NCI-H128 (cell line): ENCODE data around the gene ADAMTS15.

ENCODE experiments used
- DNase-seq: peaks from one replicate; lab custom pipeline; 2025; ENCODE audit not compliant: unreplicated experiment; lab: John Stamatoyannopoulos, UW

ADAMTS15 gene

DNA sequence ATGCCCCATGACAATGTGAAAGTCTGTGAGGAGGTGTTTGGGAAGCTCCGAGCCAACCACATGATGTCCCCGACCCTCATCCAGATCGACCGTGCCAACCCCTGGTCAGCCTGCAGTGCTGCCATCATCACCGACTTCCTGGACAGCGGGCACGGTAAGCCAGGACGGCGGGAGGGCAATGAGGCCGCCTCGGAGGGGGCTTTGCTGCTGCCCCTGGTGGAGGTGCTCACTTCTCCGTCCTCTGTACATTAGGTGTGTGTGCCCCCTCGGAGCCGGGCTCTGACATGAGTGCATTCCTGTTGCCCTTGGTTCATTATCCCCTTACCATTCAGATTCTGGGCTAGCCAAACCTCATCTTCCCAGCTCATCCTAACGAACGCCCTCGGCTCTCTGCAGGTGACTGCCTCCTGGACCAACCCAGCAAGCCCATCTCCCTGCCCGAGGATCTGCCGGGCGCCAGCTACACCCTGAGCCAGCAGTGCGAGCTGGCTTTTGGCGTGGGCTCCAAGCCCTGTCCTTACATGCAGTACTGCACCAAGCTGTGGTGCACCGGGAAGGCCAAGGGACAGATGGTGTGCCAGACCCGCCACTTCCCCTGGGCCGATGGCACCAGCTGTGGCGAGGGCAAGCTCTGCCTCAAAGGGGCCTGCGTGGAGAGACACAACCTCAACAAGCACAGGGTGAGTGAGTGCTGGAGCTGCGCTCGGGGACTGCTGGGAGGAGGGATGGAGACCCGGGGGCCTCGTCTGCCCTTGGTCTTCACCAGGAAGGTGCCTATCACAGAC is 13.8 kb downstream of the ADAMTS15 start:
- no peak for DNase-seq

DNA sequence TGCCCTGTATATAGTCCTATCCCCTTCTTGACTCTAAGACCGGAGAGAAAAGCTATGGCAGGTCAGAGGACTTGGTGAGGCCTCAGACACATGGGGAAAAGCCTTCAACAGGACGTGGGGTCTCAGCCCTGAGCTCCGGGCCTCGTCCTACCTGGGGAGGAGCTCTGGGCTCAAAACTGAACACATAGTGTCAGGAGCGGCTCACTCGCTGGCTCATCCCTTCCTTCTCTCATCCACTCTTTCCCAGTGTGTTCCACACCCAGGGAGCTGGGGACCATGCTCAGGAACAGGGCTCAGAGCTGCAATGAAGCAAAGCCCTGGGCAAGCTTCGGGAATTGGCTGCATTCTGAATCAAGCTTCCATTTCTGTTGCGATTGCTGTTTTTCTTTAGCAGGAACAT is 14.5 kb downstream of the ADAMTS15 start:
- DNase-seq: no peak

DNA sequence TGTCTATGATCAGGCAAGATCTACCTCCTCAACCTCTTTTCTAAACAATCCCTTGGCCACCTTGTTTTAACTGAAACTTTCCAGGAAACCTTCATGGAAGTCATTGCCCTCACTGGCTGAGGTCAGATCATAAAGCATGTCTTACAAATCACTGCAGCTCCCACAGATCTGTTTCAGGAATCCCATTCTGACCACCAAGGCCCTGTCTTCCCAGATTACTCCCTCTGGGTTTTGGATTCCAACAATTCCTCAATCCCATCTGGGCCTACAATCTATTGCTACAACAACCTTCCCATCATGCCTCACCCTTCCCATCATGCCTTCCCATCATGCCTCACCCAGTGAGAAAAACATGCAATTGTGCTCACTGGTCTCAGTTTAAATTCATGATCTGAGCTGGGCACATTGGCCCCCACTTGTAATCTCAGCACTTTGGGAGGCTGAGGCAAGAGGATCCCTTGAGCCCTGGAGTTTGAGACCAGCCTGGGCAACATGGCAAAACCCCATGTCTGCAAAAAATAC is 15.9 kb downstream of the ADAMTS15 start:
- DNase-seq: no peak

DNA sequence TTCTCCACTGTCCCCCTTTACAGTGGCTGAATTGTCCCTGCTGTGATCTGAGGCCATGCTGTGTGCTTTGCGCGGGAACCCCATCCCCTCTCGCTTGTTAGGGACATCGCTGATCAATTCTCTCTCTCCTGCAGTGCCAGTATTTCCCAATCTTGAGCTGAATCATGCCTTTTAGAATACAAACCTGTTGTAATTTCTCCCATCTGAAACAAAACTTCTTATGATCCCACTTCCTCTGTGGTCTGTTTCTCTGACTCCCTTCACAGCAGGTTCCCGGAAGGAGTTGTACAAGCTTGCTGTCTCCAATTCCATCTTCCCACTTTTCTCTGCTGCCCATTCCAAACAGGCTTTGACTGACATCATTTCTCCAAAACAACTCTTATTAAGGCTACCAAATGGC is 16.8 kb downstream of the ADAMTS15 start:
- DNase-seq: no peak

DNA sequence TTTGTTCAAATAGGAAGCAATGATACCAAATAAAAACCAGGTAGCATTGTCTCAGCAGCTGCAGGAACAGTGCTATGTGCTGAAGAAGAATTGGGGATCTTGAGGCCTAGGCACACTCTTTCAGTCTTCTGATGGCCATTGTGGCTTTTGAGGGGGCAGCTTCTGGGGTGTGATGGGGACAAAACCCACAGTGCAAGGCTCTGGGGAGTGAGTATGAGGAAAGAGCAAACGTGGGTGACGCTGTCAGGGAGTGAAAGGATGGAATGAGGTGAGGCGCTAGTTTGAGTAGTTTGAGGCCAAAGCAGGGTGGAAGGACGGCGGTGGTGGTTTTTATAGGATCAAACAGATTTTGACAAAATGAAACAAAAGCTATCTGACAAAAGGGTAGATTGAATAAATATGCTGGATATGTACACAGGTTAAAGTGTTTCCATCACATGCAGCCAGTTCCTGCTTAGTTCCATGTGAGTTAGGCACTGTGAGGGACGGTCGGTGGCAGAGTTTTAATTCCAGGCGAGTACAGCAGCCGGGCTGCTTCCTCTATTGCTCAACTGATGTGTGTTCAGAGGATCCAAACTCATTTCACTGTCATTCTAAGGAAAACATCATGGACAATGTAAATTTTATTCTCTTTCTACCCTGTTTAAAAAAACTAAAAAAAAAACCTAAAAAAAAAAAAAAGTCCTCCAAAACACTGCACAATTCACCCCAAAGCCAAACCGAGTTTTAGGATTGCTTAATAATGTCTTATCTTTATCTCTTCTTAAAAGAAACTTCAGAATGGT is 18.9 kb downstream of the ADAMTS15 start:
- no peak for DNase-seq

DNA sequence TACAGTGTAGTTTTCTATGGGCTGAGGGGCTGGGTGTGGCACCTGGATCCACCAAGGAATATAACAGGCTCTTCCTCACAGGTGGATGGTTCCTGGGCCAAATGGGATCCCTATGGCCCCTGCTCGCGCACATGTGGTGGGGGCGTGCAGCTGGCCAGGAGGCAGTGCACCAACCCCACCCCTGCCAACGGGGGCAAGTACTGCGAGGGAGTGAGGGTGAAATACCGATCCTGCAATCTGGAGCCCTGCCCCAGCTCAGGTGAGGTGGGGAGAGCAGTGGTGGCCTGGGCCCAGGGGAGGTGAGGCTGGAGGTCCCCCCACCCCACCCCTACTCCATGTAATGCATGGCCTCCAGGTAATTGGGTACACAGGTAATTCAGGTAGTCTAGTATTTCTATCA is 20.7 kb downstream of the ADAMTS15 start:
- DNase-seq: no peak

DNA sequence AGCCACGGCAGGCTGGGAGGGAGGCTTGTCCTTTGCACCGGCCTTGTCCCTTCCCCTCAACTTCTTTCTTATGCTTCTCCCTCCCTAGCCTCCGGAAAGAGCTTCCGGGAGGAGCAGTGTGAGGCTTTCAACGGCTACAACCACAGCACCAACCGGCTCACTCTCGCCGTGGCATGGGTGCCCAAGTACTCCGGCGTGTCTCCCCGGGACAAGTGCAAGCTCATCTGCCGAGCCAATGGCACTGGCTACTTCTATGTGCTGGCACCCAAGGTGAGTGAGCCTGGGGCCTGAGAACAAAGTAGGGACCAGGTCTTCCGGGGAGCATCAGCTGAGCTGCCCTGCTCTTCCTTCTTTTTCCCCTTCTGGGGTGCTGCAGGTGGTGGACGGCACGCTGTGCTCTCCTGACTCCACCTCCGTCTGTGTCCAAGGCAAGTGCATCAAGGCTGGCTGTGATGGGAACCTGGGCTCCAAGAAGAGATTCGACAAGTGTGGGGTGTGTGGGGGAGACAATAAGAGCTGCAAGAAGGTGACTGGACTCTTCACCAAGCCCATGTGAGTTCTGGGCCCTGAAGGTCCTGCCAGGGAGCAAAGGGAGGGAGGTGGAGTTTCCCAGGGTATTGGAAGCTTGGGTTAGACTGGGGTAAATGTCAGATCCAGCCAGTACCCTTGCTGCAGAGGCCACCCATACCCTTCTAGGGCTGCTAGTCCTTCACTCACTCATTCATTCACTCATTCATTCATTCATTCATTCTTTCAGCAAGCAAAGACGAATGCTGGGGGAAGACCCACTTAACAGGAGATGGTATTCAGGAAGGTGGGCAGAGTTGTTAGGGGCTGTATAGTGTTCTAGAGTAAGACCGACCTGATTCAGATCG is 22.6 kb downstream of the ADAMTS15 start:
- DNase-seq: no peak

DNA sequence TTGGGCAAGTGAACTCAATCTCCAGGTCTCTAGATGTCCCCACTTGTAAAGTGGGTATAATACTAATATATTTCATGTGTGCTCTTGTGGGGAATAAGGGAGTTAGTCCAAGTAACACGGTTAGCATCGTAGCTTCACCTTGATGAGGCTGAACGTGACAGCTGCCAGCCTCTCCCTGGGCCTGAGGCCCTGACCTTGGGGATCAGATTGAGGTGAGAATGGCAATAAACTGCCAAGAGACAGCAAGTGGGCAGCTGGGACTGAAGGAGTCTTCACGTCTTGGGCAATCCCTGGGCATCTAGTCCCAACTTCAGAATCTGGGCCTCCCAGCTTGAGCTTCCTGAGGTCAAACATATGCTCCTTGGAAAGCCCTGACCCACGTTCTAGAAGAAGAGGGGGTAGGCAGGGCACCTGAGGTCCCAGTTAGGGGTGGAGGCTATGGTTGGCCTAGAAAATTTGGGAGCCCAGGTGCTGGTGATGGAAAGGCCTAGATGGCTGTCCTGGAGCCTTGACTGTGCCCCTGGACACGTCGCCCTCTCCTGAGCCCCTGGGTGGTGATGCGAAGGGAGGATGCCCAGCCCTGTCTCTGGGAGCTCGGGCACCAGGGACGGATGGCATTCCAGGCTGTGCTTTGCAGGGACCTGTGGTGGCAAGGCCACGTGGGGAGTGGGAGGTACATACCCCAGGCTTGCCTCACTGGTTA is 23.4 kb downstream of the ADAMTS15 start:
- DNase-seq: no peak

DNA sequence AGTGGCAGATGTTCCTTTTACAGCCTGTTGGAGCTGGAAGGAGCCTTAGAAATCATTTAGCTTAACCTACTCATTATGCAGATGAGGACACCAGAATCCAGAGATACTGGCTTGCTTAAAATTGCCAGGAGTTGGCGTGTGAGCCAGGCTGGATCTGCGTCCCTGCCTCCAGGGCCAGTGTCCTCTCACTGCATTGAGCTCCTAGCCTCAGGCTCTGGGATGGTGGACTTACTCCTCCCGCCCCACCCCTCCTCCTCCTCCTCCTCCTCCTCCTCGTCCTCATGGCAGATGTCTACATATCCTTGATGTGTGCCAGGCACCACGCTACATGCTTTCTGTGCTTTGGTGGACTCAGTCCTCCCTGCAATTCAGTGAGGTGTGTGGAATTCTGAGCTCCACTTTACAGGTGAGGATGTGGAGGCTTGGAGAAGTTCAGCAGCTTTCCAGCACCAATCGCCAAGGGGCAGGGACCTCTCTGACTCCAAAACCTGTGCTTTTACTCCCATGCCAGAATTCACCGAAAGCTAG is 24.1 kb downstream of the ADAMTS15 start:
- no peak for DNase-seq

DNA sequence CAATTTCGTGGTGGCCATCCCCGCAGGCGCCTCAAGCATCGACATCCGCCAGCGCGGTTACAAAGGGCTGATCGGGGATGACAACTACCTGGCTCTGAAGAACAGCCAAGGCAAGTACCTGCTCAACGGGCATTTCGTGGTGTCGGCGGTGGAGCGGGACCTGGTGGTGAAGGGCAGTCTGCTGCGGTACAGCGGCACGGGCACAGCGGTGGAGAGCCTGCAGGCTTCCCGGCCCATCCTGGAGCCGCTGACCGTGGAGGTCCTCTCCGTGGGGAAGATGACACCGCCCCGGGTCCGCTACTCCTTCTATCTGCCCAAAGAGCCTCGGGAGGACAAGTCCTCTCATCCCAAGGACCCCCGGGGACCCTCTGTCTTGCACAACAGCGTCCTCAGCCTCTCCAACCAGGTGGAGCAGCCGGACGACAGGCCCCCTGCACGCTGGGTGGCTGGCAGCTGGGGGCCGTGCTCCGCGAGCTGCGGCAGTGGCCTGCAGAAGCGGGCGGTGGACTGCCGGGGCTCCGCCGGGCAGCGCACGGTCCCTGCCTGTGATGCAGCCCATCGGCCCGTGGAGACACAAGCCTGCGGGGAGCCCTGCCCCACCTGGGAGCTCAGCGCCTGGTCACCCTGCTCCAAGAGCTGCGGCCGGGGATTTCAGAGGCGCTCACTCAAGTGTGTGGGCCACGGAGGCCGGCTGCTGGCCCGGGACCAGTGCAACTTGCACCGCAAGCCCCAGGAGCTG is 24.8 kb downstream of the ADAMTS15 start:
- no peak for DNase-seq

GRCh38 chr11:130473795-130474377 is 25.4 kb downstream of the ADAMTS15 start:
- DNase-seq: no peak

- DNase-seq: no peak
Measured at GRCh38 chr11:130474637-130475400, 26.4 kb downstream of the ADAMTS15 start.

GRCh38 chr11:130475426-130476053 is 27.1 kb downstream of the ADAMTS15 start:
- DNase-seq: no peak

- no peak for DNase-seq
Measured at GRCh38 chr11:130476200-130476921, 27.9 kb downstream of the ADAMTS15 start.

- no peak for DNase-seq
Measured at GRCh38 chr11:130476922-130477491, 28.6 kb downstream of the ADAMTS15 start.

DNA sequence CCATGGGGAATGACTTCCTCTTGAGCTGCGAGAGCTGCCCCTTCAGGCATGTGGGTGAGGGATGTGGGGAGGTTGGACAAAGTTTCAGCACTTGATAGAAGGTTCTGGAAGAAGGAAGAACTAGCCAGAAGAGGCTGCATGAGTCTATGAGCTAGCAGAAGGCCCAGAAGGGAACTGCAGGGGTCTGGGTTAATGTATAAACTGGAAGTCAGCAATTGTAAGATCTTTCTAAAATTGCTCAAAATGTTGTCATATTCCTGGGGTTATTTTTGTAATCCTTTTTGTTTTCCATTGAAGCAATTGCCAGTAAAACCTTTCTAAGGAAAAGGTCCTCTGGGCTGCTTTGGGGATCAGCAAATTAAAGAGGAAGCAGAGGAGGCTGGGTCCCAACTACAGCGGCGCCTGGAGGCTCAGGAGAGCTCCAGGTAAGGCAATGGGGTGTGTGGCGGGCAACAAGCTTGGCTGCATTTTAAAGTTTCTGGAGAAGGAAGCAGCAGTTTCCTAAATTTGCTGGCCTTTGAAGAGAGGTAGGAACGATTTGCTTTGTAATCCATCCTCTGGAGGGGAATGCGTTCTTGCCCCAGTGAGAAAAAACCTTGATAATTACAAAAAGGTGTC is 29.2 kb downstream of the ADAMTS15 start:
- no peak for DNase-seq
